Fibroblast of mammary gland (primary cell): Measurements from ENCODE around the gene DHX30.

Experiments used
- DNase-seq: peaks from one replicate; pipeline ENCODE4 v3.0.0-alpha.2; 2010; ENCODE audit warnings: low read depth
- H3K4me3 ChIP-seq: 2 replicates; pipeline ENCODE4 v1.5.1; 2011; ENCODE audit warnings: low read depth, mild to moderate bottlenecking, low read length, moderate library complexity; ENCODE audit not compliant: control insufficient read depth
- TF ChIP-seq, protein P1 (sequence below): conservative IDR thresholded peaks from 2 replicates; pipeline ENCODE4 v1.5.1; 2011; ENCODE audit warnings: low read depth, low read length, inconsistent platforms; ENCODE audit not compliant: control insufficient read depth, insufficient read depth

The DHX30 gene

DNA sequence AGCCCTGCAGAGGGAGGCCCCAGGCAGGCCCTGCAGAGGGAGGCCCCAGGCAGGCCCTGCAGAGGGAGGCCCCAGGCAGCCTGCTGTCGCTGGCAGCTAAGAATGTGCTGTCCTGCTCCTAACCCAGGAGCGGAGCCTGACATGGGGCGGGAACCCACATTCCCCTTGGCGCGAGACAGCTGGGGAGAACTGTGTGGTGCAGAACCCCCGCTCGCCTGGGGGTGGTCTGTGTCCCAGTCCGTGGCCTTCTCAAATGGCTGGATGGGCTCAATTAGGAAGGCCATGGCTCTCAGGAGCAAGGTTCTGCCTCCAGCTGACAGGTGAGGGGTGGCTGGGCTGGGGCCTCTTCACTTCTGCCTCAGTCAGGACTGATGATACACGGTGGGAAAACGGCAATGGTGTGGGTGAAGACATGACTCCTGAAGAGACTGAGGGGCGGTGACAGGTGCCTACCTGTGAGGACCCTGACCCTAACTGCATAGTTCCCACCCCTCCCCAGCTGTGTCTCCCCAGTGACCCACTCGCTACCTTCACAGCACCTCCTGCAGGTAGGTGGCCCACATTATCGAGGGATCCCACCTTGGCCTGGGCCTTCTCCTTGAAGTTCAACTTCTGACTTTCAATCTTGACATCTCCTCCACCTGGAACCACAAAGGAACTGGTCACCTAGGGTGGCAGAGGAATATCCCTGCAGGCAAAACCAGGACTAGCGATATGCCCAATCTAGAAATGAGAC, 52.0 kb downstream of the DHX30 start:
- no peak overlapping the region for H3K4me3 ChIP-seq
- DNase-seq = no peak
- TF ChIP-seq, protein P1, sequence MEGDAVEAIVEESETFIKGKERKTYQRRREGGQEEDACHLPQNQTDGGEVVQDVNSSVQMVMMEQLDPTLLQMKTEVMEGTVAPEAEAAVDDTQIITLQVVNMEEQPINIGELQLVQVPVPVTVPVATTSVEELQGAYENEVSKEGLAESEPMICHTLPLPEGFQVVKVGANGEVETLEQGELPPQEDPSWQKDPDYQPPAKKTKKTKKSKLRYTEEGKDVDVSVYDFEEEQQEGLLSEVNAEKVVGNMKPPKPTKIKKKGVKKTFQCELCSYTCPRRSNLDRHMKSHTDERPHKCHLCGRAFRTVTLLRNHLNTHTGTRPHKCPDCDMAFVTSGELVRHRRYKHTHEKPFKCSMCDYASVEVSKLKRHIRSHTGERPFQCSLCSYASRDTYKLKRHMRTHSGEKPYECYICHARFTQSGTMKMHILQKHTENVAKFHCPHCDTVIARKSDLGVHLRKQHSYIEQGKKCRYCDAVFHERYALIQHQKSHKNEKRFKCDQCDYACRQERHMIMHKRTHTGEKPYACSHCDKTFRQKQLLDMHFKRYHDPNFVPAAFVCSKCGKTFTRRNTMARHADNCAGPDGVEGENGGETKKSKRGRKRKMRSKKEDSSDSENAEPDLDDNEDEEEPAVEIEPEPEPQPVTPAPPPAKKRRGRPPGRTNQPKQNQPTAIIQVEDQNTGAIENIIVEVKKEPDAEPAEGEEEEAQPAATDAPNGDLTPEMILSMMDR = no peak

DNA sequence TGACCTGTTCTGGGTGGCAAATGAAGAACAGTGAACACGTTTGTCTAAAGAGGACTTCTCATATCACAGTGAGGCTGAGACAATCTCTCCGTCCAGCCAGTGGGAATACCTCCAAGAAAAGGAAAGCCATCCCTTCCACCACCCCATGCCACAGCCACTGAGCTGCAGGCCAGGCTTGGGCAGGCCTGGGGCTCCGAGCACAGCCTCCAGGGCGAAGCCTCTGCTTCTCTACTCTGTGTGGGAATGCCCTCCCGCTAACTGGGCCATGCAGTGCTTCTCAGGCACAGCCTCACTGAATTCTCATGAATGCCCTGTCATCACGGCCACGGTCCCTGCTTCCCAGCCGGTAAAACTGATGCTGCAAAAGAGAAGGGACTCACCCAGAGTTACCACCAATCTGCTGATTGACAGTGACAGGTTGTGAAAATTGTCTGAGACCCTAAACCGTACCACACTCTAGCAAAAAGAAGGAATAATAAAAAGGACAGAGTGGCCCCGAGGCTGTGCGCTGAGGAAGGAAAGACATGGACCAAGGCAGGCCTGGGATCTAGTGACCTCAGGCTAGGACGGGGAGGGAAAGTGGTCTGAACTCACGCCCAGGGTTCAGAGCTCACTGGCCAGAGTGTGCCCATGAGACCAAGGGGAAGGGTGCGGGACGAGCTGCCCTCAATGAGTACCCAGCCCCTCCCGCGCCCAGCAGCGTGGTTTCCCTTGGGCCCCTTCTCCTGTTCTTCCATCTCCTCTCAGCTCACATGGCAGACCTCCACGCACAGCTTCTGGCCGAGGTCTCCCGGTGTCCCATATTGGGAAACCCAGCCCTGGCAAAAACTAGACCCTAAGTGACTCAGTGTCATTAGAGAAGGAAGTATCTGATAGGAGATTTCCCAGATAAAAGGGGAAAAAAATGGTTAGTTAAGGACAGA, 52.8 kb downstream of the DHX30 start:
- TF ChIP-seq, protein P1 = no peak
- DNase-seq = no peak
- no peak overlapping the region for H3K4me3 ChIP-seq

GRCh38 chr3:47856669-47857068, 53.7 kb downstream of the DHX30 start:
- TF ChIP-seq, protein P1 = no peak
- DNase-seq = no peak
- H3K4me3 ChIP-seq = no peak overlapping the region

DNA sequence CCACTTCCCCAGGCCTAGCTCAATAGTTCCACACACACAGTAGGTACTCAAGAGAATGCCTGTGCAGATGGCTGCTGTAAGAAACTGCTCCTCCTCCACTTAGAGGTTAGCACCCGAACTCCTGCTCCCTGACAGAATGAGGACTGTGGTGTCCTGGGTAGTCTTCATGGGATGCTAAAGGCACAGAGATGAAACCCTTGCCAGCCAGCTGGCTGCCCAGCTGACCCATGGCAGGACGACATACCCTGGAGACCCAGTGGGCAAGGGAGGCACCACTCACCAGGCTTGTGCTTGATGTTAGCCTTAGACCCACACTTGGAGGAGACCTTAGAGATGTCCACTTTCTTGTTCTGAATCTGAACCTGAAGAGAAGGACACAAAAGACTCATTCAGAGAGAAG, 54.2 kb downstream of the DHX30 start:
- H3K4me3 ChIP-seq = no peak overlapping the region
- DNase-seq = no peak
- TF ChIP-seq, protein P1 = no peak

GRCh38 chr3:47859956-47860605, 57.1 kb downstream of the DHX30 start:
- TF ChIP-seq, protein P1 = no peak
- no peak for DNase-seq
- H3K4me3 ChIP-seq = no peak overlapping the region

DNA sequence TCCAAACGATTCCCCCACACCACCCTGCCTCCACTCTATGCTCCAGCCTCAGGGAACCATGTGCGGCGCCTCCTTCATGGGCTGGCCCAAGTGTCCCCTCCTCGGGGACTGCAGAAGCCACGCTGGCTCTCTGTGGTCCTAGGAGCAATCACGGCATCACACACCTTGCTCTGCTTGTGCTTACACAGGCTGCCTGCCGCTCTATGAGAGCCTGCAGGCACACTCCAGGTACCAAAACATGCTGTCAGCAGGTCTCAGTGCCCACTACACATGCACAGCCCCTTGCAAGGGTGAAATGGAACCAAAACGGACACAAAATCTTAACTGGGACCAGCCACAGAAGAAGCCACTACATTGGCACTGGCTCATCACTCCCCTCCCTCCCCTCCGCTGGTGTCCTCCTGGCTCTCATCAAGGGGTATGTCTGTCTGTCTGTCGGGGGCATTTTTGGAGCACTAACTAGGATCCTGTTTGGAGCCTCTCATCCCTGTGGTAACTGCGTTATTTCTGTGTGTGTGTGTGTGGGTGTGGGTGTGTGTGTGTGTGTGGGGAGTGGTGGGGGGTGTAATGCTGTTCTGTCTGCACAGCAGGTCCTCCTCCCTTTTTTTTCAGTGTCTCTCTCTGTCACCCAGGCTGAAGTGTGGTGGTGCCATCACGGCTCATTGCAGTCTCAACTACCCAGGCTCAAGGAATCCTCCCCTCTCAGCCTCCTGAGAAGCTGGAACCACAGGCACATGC, 60.6 kb downstream of the DHX30 start:
- TF ChIP-seq, protein P1 = no peak
- no peak for DNase-seq
- H3K4me3 ChIP-seq = no peak overlapping the region
